H1 (cell line): ENCODE data around the gene SPACA7. TPM values are rescaled to one million over a fixed set of nuclear protein-coding genes. Genes with fewer than 3 reads are reported as not detected.

ENCODE experiments used
- CTCF ChIA-PET: fragments of 300-600 bp; sonication (Branson Sonifier 250); formaldehyde crosslinking; loops from one replicate; lab custom pipeline; 2021; ENCODE audit not compliant: partially characterized antibody; lab: Charles Lee
- POLR2A ChIA-PET: fragments of 300-600 bp; sonication (Branson Sonifier 250); formaldehyde crosslinking; loops from one replicate; lab custom pipeline; 2021; ENCODE audit warnings: inconsistent platforms; ENCODE audit not compliant: partially characterized antibody; lab: Charles Lee
- DNase-seq, 2 experiments: peaks; one replicate each; pipeline versions ENCODE4 v3.0.0 to v3.0.0-alpha.2; 2010 to 2022; ENCODE audit warnings: low spot score in 2 of 2, low read depth in 1 of 2, mixed read lengths in 1 of 2
- FAIRE-seq: peaks from 2 replicates; lab custom pipeline; 2011; peaks lifted over from hg19 to GRCh38; lab: Jason Lieb, UNC
- H2AFZ ChIP-seq: 2 replicates; pipeline ENCODE4 v1.8.1; 2012; ENCODE audit warnings: low read length, inconsistent platforms
- H2AK5ac ChIP-seq: 2 replicates; pipeline ENCODE4 v1.6.1; 2013; ENCODE audit warnings: low read depth, low read length
- H2BK120ac ChIP-seq: replicated peaks from 2 replicates; pipeline ENCODE3; 2013; ENCODE audit warnings: low read depth, low read length, inconsistent platforms
- H2BK12ac ChIP-seq: 2 replicates; pipeline ENCODE4 v1.6.1; 2013; ENCODE audit warnings: low read depth, low read length
- H2BK15ac ChIP-seq: 2 replicates; pipeline ENCODE4 v1.6.1; 2013; ENCODE audit warnings: low read length
- H2BK20ac ChIP-seq: 2 replicates; pipeline ENCODE4 v1.6.1; 2013; ENCODE audit warnings: low read length
- H2BK5ac ChIP-seq: 2 replicates; pipeline ENCODE4 v1.6.1; 2013; ENCODE audit warnings: low read depth, low read length
- H3K14ac ChIP-seq: 2 replicates; pipeline ENCODE4 v1.6.1; 2013; ENCODE audit warnings: inconsistent platforms; ENCODE audit not compliant: insufficient read length
- H3K18ac ChIP-seq: 2 replicates; pipeline ENCODE4 v1.6.1; 2013; ENCODE audit warnings: low read length; ENCODE audit errors: extremely low read depth
- H3K23ac ChIP-seq: 2 replicates; pipeline ENCODE4 v1.6.1; 2013; ENCODE audit warnings: inconsistent platforms; ENCODE audit not compliant: insufficient read length
- H3K23me2 ChIP-seq: 2 replicates; pipeline ENCODE4 v1.6.1; 2013; ENCODE audit warnings: low read depth, low read length
- H3K27ac ChIP-seq: 2 replicates; pipeline ENCODE4 v1.6.1; 2011; ENCODE audit warnings: low read depth, low read length, inconsistent platforms
- H3K27me3 ChIP-seq, 4 experiments: replicated peaks in 1 of 4; 1 replicate in 1 of 4; 2 replicates in 3 of 4; pipeline versions ENCODE4 v1.6.1 to v1.8.1; 2011 to 2013; ENCODE audit warnings: low read length in 3 of 4, mild to moderate bottlenecking in 3 of 4, inconsistent platforms in 2 of 4, mixed read lengths in 2 of 4, moderate library complexity in 1 of 4; ENCODE audit not compliant: control insufficient read depth in 3 of 4, insufficient read depth in 3 of 4; ENCODE audit errors: extremely low read depth in 1 of 4
- H3K36me3 ChIP-seq, 4 experiments: 2 replicates each; pipeline versions ENCODE4 v1.6.1 to v1.8.1; 2011 to 2013; ENCODE audit warnings: mild to moderate bottlenecking in 4 of 4, low read length in 3 of 4, moderate library complexity in 2 of 4, control low read depth in 1 of 4, inconsistent platforms in 1 of 4; ENCODE audit not compliant: insufficient read depth in 4 of 4, control insufficient read depth in 2 of 4
- H3K4ac ChIP-seq: replicated peaks from 2 replicates; pipeline ENCODE3; 2013; ENCODE audit warnings: low read length, low read depth, mixed read lengths, inconsistent platforms; ENCODE audit not compliant: insufficient read length
- H3K4me1 ChIP-seq, 4 experiments: replicated peaks in 1 of 4; 1 replicate in 1 of 4; 2 replicates in 3 of 4; pipeline versions ENCODE4 v1.6.1 to v1.8.1; 2011 to 2013; ENCODE audit warnings: low read length in 3 of 4, inconsistent platforms in 2 of 4, mixed read lengths in 1 of 4; ENCODE audit not compliant: insufficient read depth in 4 of 4, control insufficient read depth in 3 of 4
- H3K4me2 ChIP-seq, 2 experiments: 2 replicates each; pipeline versions ENCODE4 v1.6.1 to v1.8.1; 2011 to 2013; ENCODE audit warnings: low read depth in 2 of 2, low read length in 2 of 2, control low read depth in 1 of 2, inconsistent platforms in 1 of 2, mild to moderate bottlenecking in 1 of 2; ENCODE audit not compliant: insufficient read depth in 1 of 2
- H3K4me3 ChIP-seq, 4 experiments: fragments of 200-600, 300-600 bp in 1 of 4; sonication (generic), shearing (Covaris generic), sonication (Bioruptor Twin) in 1 of 4; 2 replicates each; pipeline versions ENCODE4 v1.5.1 to v1.8.1; 2011 to 2016; ENCODE audit warnings: low read length in 4 of 4, low read depth in 3 of 4, control low read depth in 2 of 4, inconsistent platforms in 2 of 4, mild to moderate bottlenecking in 2 of 4, mixed read lengths in 1 of 4, moderate library complexity in 1 of 4; ENCODE audit not compliant: insufficient read depth in 2 of 4; ENCODE audit errors: extremely low read depth in 1 of 4
- H3K56ac ChIP-seq: replicated peaks from 2 replicates; pipeline ENCODE3; 2013; ENCODE audit warnings: low read depth, mild to moderate bottlenecking, mixed read lengths, low read length, inconsistent platforms; ENCODE audit not compliant: insufficient read length
- H3K79me1 ChIP-seq: 2 replicates; pipeline ENCODE4 v1.6.1; 2013; ENCODE audit warnings: low read depth, low read length, control low read depth
- H3K79me2 ChIP-seq, 2 experiments: 2 replicates each; pipeline versions ENCODE4 v1.6.1 to v1.8.1; 2012 to 2013; ENCODE audit warnings: low read length in 2 of 2, mild to moderate bottlenecking in 2 of 2, inconsistent platforms in 1 of 2; ENCODE audit not compliant: insufficient read depth in 2 of 2, control insufficient read depth in 1 of 2
- H3K9ac ChIP-seq, 4 experiments: replicated peaks in 1 of 4; 1 replicate in 1 of 4; 2 replicates in 3 of 4; pipeline versions ENCODE4 v1.6.1 to v1.8.1; 2011 to 2013; ENCODE audit warnings: low read depth in 3 of 4, low read length in 3 of 4, control low read depth in 2 of 4, mild to moderate bottlenecking in 2 of 4, moderate library complexity in 2 of 4, inconsistent platforms in 1 of 4; ENCODE audit errors: extremely low read depth in 1 of 4
- H3K9me3 ChIP-seq, 2 experiments: 2 replicates each; pipeline versions ENCODE4 v1.6.1 to v1.8.1; 2012 to 2013; ENCODE audit warnings: mild to moderate bottlenecking in 2 of 2, moderate library complexity in 2 of 2, control low read depth in 1 of 2, inconsistent platforms in 1 of 2, low read depth in 1 of 2, low read length in 1 of 2, mixed read lengths in 1 of 2; ENCODE audit not compliant: insufficient read depth in 2 of 2
- H4K20me1 ChIP-seq, 2 experiments: replicated peaks in 1 of 2; 2 replicates each; pipeline versions ENCODE3 to v1.8.1; 2011 to 2013; ENCODE audit warnings: inconsistent platforms in 2 of 2, low read length in 2 of 2, mild to moderate bottlenecking in 1 of 2; ENCODE audit not compliant: insufficient read depth in 2 of 2, control insufficient read depth in 1 of 2
- H4K5ac ChIP-seq: 2 replicates; pipeline ENCODE4 v1.6.1; 2013; ENCODE audit warnings: low read length, low read depth, mixed read lengths, inconsistent platforms; ENCODE audit not compliant: insufficient read length
- H4K8ac ChIP-seq: 2 replicates; pipeline ENCODE4 v1.8.0; 2013; ENCODE audit warnings: mild to moderate bottlenecking, moderate library complexity, low read length, inconsistent platforms; ENCODE audit not compliant: insufficient read depth; ENCODE audit errors: extremely low read depth
- H4K91ac ChIP-seq: replicated peaks from 2 replicates; pipeline ENCODE3; 2013; ENCODE audit warnings: low read length, mixed read lengths, inconsistent platforms; ENCODE audit not compliant: insufficient read length
- ATF3 ChIP-seq: IDR thresholded peaks from 2 replicates; pipeline ENCODE4 v1.6.1; 2011; ENCODE audit warnings: low read depth, mild to moderate bottlenecking, low read length; ENCODE audit not compliant: insufficient read depth
- MAFK ChIP-seq: IDR thresholded peaks from 2 replicates; pipeline ENCODE4 v1.6.1; 2012; ENCODE audit warnings: low read depth, mild to moderate bottlenecking, improper control_type of control experiment, low read length
- MAX ChIP-seq: IDR thresholded peaks from 2 replicates; pipeline ENCODE4 v1.6.1; 2012; ENCODE audit warnings: inconsistent platforms
- NANOG ChIP-seq: IDR thresholded peaks from 2 replicates; pipeline ENCODE4 v1.6.1; 2011; ENCODE audit warnings: low read length, low read depth, mild to moderate bottlenecking, inconsistent platforms; ENCODE audit not compliant: insufficient read depth, poor library complexity, severe bottlenecking
- SIRT6 ChIP-seq: IDR thresholded peaks from one replicate; pipeline ENCODE4 v1.7.1; 2012; ENCODE audit warnings: low read length, inconsistent platforms
- SP1 ChIP-seq: IDR thresholded peaks from 2 replicates; pipeline ENCODE4 v1.6.1; 2011; ENCODE audit warnings: low read depth, low read length
- WGBS, 2 experiments: shearing (Covaris generic) in 1 of 2; methylation state at CpG; one replicate each; pipeline versions ENCODE4 v1.1.6 to v1.1.7; 2013 to 2015; ENCODE audit warnings: low lambda C conversion rate in 2 of 2, mixed read lengths in 2 of 2, inconsistent platforms in 1 of 2, low coverage in 1 of 2, missing lambda C conversion rate in 1 of 2; ENCODE audit not compliant: insufficient replicate concordance in 2 of 2, insufficient coverage in 1 of 2, insufficient read length in 1 of 2; ENCODE audit errors: extremely low coverage in 1 of 2, missing lambda C conversion rate in 1 of 2; 5-methylcytosine and 5-hydroxymethylcytosine counted together
- polyA plus RNA-seq, 7 experiments: library from polyadenylated mRNA; depleted of rRNA in 3 of 7; stranded (reverse) in 5 of 7; unstranded in 2 of 7; fragments of >200 nt in 5 of 7; fragments of 200-250 nt in 2 of 7; gene quantifications; 1 replicate in 5 of 7; 2 replicates in 1 of 7; 4 replicates in 1 of 7; pipeline versions ENCODE4 v1.2.1 to v1.2.3, GENCODE V29; 2011 to 2013; ENCODE audit warnings: missing spikeins in 2 of 7, mixed read lengths in 2 of 7
- total RNA-seq: library from RNA; stranded (reverse); fragmentation: NEBNext Ultra II Directional; extraction: Animal tissue kit (Norgen Biotek cat#: 25700); gene quantifications from 2 replicates; pipeline ENCODE4 v1.2.1, GENCODE V29; 2021

SPACA7 gene
- total and polyA plus RNA-seq, 2 of the 8 experiments (the other 6 are each of a cell fraction or from before 2014, with no cell fraction given), result not detected

- Histone ChIP-seq H2BK120ac (no peak overlapping the region), H2BK5ac (no peak overlapping the region), H3K4me1 (peaks cover 0 to 10% (median 5%) of the 10 kb centered on the region in 4 experiments; a peak in 2 of 7 replicates), H4K91ac (no peak overlapping the region), H3K79me1 (no peaks in the 10 kb centered on the region), H3K23me2 (peaks cover 6% of the 10 kb centered on the region; the same call in 1 of the 2 replicates), H3K27ac (no peak overlapping the region), H3K23ac (no peak overlapping the region), H2BK12ac (no peak overlapping the region), H3K79me2 (no peaks in the 10 kb centered on the region), H4K5ac (no peak overlapping the region), H2AFZ (no peak overlapping the region), H2BK20ac (no peak overlapping the region), H4K20me1 (no peaks in the 10 kb centered on the region), H3K4me3 (no peak overlapping the region), H3K14ac (no peak overlapping the region), H3K9me3 (no peaks in the 10 kb centered on the region; a peak in 1 of 4 replicates), H3K36me3 (no peaks in the 10 kb centered on the region), H3K9ac (no peak overlapping the region), H2AK5ac (no peak overlapping the region), H3K18ac (no peak overlapping the region), H3K56ac (no peak overlapping the region), H3K4ac (no peak overlapping the region), H2BK15ac (no peak overlapping the region), H4K8ac (no peak overlapping the region), H3K4me2 (no peak overlapping the region), H3K27me3 (peaks cover 0 to 44% (median 34%) of the 10 kb centered on the region in 4 experiments; a peak in 6 of 7 replicates)
- FAIRE-seq (no peak), DNase-seq (no peak)
- no peak for TF ChIP-seq SIRT6
- no peak for TF ChIP-seq ATF3
- TF ChIP-seq SP1, result no peak
- no peak for TF ChIP-seq MAX
- TF ChIP-seq MAFK, result no peak
- TF ChIP-seq NANOG, result no peak
- CTCF ChIA-PET, result interaction anchor here (1.0 to 3.3 kb wide), 8 partner anchors 8 to 860 kb away, joined by 3 to 15 read pairs (median 3); no protein-coding TSS in a partner anchor
- POLR2A ChIA-PET, result interaction anchor here (1.7 kb wide), 1 partner anchor 12 kb away, joined by 4 read pairs; no protein-coding TSS in a partner anchor
- WGBS, 2 experiments, result 82% methylated on average over 16 of the region's 16 CpGs; no CpG with 5 or more reads in 1 of the 2 experiments
Observed at GRCh38 chr13:112333756-112334543, 42.2 kb upstream of the SPACA7 start.
